GM18517 (cell line): ENCODE results near the gene ZNF385D.

Experiments used
- ATAC-seq: cut with Tn5 transposase; IDR thresholded peaks from one replicate; pipeline ENCODE4 v1.9.1; 2021; ENCODE audit warnings: mild to moderate bottlenecking, moderate library complexity; ENCODE audit not compliant: unreplicated experiment

The ZNF385D gene

GRCh38 chr3:21750831-21751391 is at the start of gene ZNF385D:
Gene ZNF385D, minus strand, starts transcription at chr3:21751210. Its CDS starts 294 bp downstream, at chr3:21750916.
- no peak for ATAC-seq

GRCh38 chr3:21798356-21799088 is 47.5 kb upstream of the ZNF385D start:
- ATAC-seq = no peak

- no peak for ATAC-seq
Measured at GRCh38 chr3:21795921-21796320, 44.9 kb upstream of the ZNF385D start.

GRCh38 chr3:21795152-21795837 is 44.3 kb upstream of the ZNF385D start:
- no peak for ATAC-seq

- no peak for ATAC-seq
Measured at GRCh38 chr3:21794291-21794690, 43.3 kb upstream of the ZNF385D start.

GRCh38 chr3:21792176-21792575 is 41.2 kb upstream of the ZNF385D start:
- no peak for ATAC-seq

GRCh38 chr3:21791356-21791755 is 40.3 kb upstream of the ZNF385D start:
- ATAC-seq = no peak

GRCh38 chr3:21790466-21790865 is 39.5 kb upstream of the ZNF385D start:
- no peak for ATAC-seq

GRCh38 chr3:21789730-21790129 is 38.7 kb upstream of the ZNF385D start:
- no peak for ATAC-seq

GRCh38 chr3:21786438-21786797 is 35.4 kb upstream of the ZNF385D start:
- ATAC-seq = no peak

- ATAC-seq = no peak
Measured at GRCh38 chr3:21785765-21786437, 34.9 kb upstream of the ZNF385D start.

GRCh38 chr3:21783839-21784238 is 32.8 kb upstream of the ZNF385D start:
- ATAC-seq = no peak

GRCh38 chr3:21781355-21781754 is 30.3 kb upstream of the ZNF385D start:
- ATAC-seq = no peak

GRCh38 chr3:21779909-21780308 is 28.9 kb upstream of the ZNF385D start:
- ATAC-seq = no peak

- ATAC-seq = no peak
Measured at GRCh38 chr3:21778715-21779114, 27.7 kb upstream of the ZNF385D start.

- ATAC-seq = no peak
Measured at GRCh38 chr3:21777821-21778220, 26.8 kb upstream of the ZNF385D start.

- ATAC-seq = no peak
Measured at GRCh38 chr3:21766002-21766401, 15.0 kb upstream of the ZNF385D start.

- no peak for ATAC-seq
Measured at GRCh38 chr3:21755896-21756295, 4.9 kb upstream of the ZNF385D start.

GRCh38 chr3:21754839-21755238 is 3.8 kb upstream of the ZNF385D start:
- ATAC-seq = no peak

GRCh38 chr3:21752749-21753347 is 1.8 kb upstream of the ZNF385D start:
- ATAC-seq = no peak

GRCh38 chr3:21751886-21752285 is 876 bp upstream of the ZNF385D start:
- ATAC-seq = no peak
